ENCODE measurements around the gene NRTN. TPM values are rescaled to one million over a fixed set of nuclear protein-coding genes. Genes with fewer than 3 reads are reported as not detected.

NRTN gene
- polyA plus RNA-seq, 1 donor (not counting 4 experiments of a cell fraction or from before 2014, with no cell fraction given), result not detected

DNA sequence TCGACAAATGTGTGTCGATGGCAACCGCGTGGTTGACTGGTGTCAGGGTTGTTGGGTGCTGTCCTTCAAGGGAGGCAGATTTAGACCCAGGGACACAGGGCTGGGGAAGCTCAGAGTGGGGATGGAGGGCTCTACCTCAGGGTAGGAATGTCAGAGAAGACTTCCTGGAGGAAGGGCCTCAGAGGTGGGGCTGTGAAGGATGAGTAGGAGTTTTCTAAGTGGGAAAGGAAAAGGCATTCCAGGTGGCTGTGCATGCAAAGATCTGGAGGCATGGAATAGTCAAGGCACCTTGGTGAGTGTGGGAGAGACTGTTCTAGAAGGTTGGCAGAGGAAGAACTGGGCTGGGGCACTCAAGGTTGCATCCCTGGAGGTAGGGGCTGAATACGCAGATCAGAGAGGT lies 2.0 kb downstream of the NRTN start:
- H3K9me1 ChIP-seq (ENCODE audit: control insufficient read depth, extremely low read depth, insufficient read depth, low read length), result no peaks in the 10 kb centered on the region
- H3K9me3 ChIP-seq (ENCODE audit: control insufficient read depth, low read depth, low read length), result no peaks in the 10 kb centered on the region
- no peaks in the 10 kb centered on the region for H3K36me3 ChIP-seq (ENCODE audit: control insufficient read depth in 2 of 2, extremely low read depth in 1 of 2, insufficient read depth in 2 of 2, low read length in 2 of 2)
- H3K9ac ChIP-seq (ENCODE audit: control insufficient read depth, extremely low read depth, insufficient read depth, low read length), result no peak overlapping the region
- no peaks in the 10 kb centered on the region for H3K79me2 ChIP-seq (ENCODE audit: control insufficient read depth, insufficient read depth, low read length)
- H2AFZ ChIP-seq (ENCODE audit: control insufficient read depth, low read length), result no peak overlapping the region
- H3K4me3 ChIP-seq (ENCODE audit: control insufficient read depth in 2 of 3, extremely low read depth in 1 of 3, insufficient read depth in 2 of 3, low read depth in 1 of 3, low read length in 3 of 3), result no peak overlapping the region
- FAIRE-seq, result no peak
- H3K4me1 ChIP-seq (ENCODE audit: control insufficient read depth, extremely low read depth, insufficient read depth, low read length), result peaks cover 7% of the 10 kb centered on the region
- TF ChIP-seq EZH2 (IDR thresholded peaks at IDR 0.05; ENCODE audit: low read length), result no peak
- TF ChIP-seq, protein P1, sequence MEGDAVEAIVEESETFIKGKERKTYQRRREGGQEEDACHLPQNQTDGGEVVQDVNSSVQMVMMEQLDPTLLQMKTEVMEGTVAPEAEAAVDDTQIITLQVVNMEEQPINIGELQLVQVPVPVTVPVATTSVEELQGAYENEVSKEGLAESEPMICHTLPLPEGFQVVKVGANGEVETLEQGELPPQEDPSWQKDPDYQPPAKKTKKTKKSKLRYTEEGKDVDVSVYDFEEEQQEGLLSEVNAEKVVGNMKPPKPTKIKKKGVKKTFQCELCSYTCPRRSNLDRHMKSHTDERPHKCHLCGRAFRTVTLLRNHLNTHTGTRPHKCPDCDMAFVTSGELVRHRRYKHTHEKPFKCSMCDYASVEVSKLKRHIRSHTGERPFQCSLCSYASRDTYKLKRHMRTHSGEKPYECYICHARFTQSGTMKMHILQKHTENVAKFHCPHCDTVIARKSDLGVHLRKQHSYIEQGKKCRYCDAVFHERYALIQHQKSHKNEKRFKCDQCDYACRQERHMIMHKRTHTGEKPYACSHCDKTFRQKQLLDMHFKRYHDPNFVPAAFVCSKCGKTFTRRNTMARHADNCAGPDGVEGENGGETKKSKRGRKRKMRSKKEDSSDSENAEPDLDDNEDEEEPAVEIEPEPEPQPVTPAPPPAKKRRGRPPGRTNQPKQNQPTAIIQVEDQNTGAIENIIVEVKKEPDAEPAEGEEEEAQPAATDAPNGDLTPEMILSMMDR (optimal IDR thresholded peaks at IDR 0.05 in 1 of 3, IDR thresholded peaks at IDR 0.05 in 1 of 3, conservative IDR thresholded peaks at IDR 0.05 in 1 of 3; ENCODE audit: extremely low read depth in 1 of 3, insufficient read depth in 2 of 3, low read length in 3 of 3), result no peak
- no peak overlapping the region for H3K4me2 ChIP-seq (ENCODE audit: control insufficient read depth, extremely low read depth, insufficient read depth, low read depth, low read length)
- no peak overlapping the region for H3K27ac ChIP-seq (ENCODE audit: control insufficient read depth, insufficient read depth, low read length)
- dilution Hi-C loops (cut with MboI; ENCODE audit: extremely low pct_ligation_motif_present, low sequenced_read_pairs), result no loop called here
- peaks cover 27% of the 10 kb centered on the region for H3K27me3 ChIP-seq (ENCODE audit: control insufficient read depth, extremely low read depth, insufficient read depth, low read length)
- DNase-seq (ENCODE audit: low read depth, low spot score), result no peak
- H4K20me1 ChIP-seq (ENCODE audit: control insufficient read depth, extremely low read depth, insufficient read depth, low read length), result peaks cover 2% of the 10 kb centered on the region

DNA sequence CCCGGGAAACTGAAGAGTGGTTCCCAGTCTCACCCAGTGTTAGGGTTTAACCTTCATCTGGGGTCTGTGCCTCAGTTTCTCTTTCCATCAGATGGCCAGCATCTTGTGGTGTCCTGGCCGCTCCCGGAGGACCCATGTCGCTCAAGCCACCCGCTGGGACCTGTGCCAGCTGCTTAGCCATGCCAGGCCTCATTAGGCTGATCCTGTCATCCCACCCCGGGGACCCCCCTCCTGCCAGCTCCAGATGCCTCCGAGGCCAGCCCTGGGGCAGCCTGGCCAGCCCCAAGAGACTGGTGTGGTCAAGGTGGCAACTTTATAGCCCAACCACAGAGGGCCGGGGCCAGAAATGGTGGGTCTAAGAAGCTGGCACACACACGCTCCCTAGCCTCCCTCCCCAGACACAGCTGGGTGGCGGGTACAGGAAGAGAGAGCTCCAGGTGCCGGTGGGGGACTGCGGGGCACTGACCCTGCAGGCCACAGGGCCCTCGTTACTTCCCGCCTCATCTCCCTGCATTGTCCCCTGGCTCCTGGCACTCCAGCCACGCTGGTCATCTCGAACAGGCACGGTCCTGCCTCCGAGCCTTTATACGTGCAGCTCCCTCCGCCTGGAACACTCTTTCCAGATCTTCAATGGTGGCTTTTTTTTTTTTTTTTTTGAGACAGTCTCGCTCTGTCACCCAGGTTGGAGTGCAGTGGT lies 3.4 kb downstream of the NRTN start:
- peaks cover 6% of the 10 kb centered on the region for H3K4me1 ChIP-seq (ENCODE audit: control insufficient read depth, extremely low read depth, insufficient read depth, low read length)
- FAIRE-seq (no peak), DNase-seq (ENCODE audit: low read depth, low spot score) (no peak)
- peaks cover 27% of the 10 kb centered on the region for H3K27me3 ChIP-seq (ENCODE audit: control insufficient read depth, extremely low read depth, insufficient read depth, low read length)
- no peak overlapping the region for H2AFZ ChIP-seq (ENCODE audit: control insufficient read depth, low read length)
- no peak overlapping the region for H3K9ac ChIP-seq (ENCODE audit: control insufficient read depth, extremely low read depth, insufficient read depth, low read length)
- H3K79me2 ChIP-seq (ENCODE audit: control insufficient read depth, insufficient read depth, low read length), result no peaks in the 10 kb centered on the region
- H3K4me3 ChIP-seq (ENCODE audit: control insufficient read depth in 2 of 3, extremely low read depth in 1 of 3, insufficient read depth in 2 of 3, low read depth in 1 of 3, low read length in 3 of 3), result no peak overlapping the region
- H3K9me3 ChIP-seq (ENCODE audit: control insufficient read depth, low read depth, low read length), result no peaks in the 10 kb centered on the region
- no peaks in the 10 kb centered on the region for H3K36me3 ChIP-seq (ENCODE audit: control insufficient read depth in 2 of 2, extremely low read depth in 1 of 2, insufficient read depth in 2 of 2, low read length in 2 of 2)
- H3K27ac ChIP-seq (ENCODE audit: control insufficient read depth, insufficient read depth, low read length), result no peak overlapping the region
- peaks cover 2% of the 10 kb centered on the region for H4K20me1 ChIP-seq (ENCODE audit: control insufficient read depth, extremely low read depth, insufficient read depth, low read length)
- no peak overlapping the region for H3K4me2 ChIP-seq (ENCODE audit: control insufficient read depth, extremely low read depth, insufficient read depth, low read depth, low read length)
- dilution Hi-C loops (cut with MboI; ENCODE audit: extremely low pct_ligation_motif_present, low sequenced_read_pairs), result no loop called here
- no peaks in the 10 kb centered on the region for H3K9me1 ChIP-seq (ENCODE audit: control insufficient read depth, extremely low read depth, insufficient read depth, low read length)
- TF ChIP-seq, protein P1 (optimal IDR thresholded peaks at IDR 0.05 in 1 of 3, IDR thresholded peaks at IDR 0.05 in 1 of 3, conservative IDR thresholded peaks at IDR 0.05 in 1 of 3; ENCODE audit: extremely low read depth in 1 of 3, insufficient read depth in 2 of 3, low read length in 3 of 3), result no peak
- TF ChIP-seq EZH2 (IDR thresholded peaks at IDR 0.05; ENCODE audit: low read length), result no peak

All from keratinocyte (primary cell).